ENCODE results near the gene GLRA3.

- TF ChIP-seq CTCF (conservative IDR thresholded peaks at IDR 0.05; ENCODE audit: low read depth in 2 of 2) (no peak), POLR2AphosphoS5 (IDR thresholded peaks at IDR 0.05; ENCODE audit: low read depth) (no peak), REST (IDR thresholded peaks at IDR 0.05; ENCODE audit: unreplicated experiment) (no peak), EZH2 (IDR thresholded peaks at IDR 0.05; ENCODE audit: low read depth, unreplicated experiment) (no peak)
Observed at GRCh38 chr4:174805746-174806145, 23.3 kb downstream of the GLRA3 start.

Data from GM23338 (cell line).